DOHH2 (cell line): ENCODE measurements around the gene TUNAR.

Experiments
- EZH2phosphoT487 ChIP-seq: fragments of 200-600 bp; sonication (generic); IDR thresholded peaks from 2 replicates; pipeline ENCODE4 v1.6.1; 2017; ENCODE audit warnings: borderline replicate concordance, mild to moderate bottlenecking, antibody characterized with exemption, low read length, moderate library complexity, mixed read lengths
- TF ChIP-seq, protein P1 (sequence below): fragments of 200-600 bp; sonication (generic); IDR thresholded peaks from one replicate; pipeline ENCODE4 v1.5.1; 2014; ENCODE audit warnings: antibody characterized with exemption, mild to moderate bottlenecking, low read depth, low read length; ENCODE audit not compliant: poor library complexity, severe bottlenecking

- TF ChIP-seq, protein P1, sequence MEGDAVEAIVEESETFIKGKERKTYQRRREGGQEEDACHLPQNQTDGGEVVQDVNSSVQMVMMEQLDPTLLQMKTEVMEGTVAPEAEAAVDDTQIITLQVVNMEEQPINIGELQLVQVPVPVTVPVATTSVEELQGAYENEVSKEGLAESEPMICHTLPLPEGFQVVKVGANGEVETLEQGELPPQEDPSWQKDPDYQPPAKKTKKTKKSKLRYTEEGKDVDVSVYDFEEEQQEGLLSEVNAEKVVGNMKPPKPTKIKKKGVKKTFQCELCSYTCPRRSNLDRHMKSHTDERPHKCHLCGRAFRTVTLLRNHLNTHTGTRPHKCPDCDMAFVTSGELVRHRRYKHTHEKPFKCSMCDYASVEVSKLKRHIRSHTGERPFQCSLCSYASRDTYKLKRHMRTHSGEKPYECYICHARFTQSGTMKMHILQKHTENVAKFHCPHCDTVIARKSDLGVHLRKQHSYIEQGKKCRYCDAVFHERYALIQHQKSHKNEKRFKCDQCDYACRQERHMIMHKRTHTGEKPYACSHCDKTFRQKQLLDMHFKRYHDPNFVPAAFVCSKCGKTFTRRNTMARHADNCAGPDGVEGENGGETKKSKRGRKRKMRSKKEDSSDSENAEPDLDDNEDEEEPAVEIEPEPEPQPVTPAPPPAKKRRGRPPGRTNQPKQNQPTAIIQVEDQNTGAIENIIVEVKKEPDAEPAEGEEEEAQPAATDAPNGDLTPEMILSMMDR, result no peak
- no peak for TF ChIP-seq EZH2phosphoT487
Measured at GRCh38 chr14:95891742-95892141, 15.1 kb downstream of the TUNAR start.
